CD1c-positive myeloid dendritic cell (primary cell): ENCODE results near the gene TATDN2.

Experiments
- DNase-seq: peaks from one replicate; pipeline ENCODE4 v3.0.0-alpha.2; 2016; ENCODE audit errors: extremely low spot score

TATDN2 gene, protein sequence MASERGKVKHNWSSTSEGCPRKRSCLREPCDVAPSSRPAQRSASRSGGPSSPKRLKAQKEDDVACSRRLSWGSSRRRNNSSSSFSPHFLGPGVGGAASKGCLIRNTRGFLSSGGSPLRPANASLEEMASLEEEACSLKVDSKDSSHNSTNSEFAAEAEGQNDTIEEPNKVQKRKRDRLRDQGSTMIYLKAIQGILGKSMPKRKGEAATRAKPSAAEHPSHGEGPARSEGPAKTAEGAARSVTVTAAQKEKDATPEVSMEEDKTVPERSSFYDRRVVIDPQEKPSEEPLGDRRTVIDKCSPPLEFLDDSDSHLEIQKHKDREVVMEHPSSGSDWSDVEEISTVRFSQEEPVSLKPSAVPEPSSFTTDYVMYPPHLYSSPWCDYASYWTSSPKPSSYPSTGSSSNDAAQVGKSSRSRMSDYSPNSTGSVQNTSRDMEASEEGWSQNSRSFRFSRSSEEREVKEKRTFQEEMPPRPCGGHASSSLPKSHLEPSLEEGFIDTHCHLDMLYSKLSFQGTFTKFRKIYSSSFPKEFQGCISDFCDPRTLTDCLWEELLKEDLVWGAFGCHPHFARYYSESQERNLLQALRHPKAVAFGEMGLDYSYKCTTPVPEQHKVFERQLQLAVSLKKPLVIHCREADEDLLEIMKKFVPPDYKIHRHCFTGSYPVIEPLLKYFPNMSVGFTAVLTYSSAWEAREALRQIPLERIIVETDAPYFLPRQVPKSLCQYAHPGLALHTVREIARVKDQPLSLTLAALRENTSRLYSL

DNA sequence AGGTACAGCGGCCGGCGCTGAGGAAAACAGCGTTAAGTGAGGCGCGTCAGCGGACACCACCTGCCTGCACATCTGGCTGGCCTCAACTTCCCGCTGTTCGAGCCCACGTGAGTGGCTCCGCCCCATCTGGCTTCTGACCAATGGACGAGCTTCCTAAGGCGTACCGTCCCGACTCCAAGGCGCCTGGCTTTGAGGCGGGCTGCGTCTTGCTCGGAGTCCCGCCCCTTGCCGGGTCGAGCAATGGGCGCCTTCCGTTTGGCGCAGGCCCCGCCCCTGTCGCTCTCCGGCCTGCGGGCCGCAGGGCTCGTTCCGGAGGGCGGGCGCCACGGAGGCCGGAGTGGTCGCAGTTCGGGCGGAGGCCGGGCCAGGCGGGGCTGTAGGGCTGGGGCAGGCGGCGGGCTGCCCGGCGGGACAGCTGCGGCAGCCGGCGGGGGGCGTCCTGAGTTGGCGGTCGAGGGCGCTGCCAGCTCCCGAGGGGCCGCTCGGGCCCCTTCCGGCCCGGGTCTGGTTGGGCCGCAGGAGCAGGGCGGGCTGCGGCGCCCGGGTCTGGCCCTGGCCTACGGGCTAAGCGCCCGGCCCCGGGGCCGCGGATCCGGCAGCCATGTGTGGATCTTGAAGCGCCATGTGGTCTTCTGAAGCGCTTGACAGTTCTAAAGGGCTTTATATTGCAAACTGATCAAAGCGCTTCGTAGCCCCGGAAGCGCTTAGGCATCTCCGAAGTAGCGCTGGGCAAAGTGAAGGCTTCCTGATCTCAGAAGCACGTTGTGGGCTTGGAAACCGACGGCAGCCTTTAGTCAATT, at the start of gene TATDN2:
Gene TATDN2, plus strand, starts transcription at position 276 of the 800 bp plus-strand sequence. CDS start 742 bp downstream, outside the sequence.
- DNase-seq = peak; percentile 96

DNA sequence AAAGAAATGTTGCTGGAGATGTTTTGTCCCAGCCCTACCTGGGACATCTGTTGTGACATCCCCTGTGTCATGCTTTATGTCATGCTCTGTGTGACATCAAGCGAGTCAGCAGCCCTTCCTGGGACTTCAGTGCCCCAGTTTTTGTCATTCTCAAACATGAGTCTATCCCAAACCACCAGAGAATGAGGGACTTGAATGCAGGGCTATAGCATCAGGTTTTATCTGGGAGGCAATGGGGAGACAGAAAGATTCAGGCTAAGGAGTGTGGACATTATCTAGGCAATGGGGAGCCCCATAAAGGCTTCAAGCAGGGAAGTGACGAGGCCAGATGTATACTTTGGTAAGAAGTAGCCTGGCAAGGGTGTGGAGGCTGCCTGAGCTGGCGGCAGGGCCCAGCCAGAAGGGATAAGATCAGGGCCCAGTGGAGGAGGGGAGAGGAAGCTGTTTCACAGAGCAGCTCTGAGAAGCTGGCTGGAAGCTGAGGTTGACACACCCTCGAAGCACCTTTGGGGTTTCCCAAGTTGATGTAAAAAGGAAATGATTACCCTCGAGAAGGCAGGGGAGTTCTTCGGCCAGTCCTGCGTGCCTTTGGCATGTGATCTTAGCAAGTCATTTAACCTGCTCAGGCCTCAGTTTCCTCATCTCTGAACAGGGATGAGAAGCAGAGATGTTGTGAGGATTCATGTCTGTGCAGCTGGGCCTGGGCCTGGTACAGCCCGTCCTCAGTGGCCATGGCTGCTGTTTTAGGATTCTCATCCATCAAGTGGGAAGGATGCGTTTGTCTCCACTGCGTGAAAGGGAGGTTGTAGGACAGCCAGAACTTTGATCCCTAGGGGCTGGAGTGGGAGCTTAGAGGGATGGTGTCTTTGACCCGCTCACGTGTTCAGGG, 49.3 kb upstream of the TATDN2 start:
- DNase-seq = peak; percentile 64

DNA sequence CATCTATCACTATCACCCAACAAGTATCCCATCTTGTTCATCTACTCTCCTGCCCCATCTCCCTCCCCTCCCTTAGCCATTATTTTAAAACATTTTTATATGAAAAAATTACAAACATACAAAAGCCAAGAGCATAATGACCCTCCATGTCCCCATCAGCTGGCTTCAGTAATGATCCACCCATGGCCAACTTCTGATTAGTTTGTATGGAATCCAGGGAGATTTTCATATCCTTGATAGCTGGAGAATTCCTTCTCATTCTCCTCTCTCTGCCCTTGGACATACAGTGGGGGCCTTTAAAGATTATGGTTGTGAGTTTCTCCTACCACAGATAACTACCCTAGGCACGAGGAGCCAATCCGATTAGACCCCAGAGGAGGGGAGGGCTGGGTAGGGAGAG, 43.3 kb upstream of the TATDN2 start:
- no peak for DNase-seq

DNA sequence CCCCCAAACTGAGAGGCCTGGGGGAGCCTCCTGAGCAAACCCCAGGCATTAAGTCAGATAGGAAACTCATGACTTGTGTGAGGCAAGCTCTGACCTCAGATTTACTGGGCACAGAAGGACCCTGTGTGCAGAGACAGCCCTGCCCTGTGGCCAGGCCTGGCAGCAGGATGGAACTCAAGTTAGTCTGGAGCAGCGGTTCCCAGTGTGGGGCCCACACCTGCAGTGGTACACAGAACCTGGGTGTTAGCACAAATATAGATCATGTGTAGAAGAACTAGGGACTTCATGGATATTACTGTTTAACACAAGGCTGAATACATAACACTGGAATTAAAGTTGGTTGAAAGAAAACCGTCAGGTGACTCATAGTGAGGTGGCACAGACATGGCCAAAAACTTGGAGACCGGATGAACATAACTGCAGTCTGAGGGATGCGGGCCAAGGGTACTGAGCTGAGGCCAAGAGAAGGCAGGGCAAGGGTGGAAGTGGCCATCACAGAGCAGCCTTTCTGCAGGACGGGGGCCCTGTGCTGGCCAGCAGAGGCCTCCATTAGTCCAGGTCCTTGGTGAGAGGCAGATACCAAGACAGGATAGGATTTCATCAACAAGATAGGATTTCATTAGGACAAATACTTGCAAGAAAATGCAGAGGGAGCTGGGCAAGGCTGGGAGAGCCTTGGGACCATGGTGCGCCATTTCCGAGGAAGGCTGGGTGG, 42.7 kb upstream of the TATDN2 start:
- no peak for DNase-seq

DNA sequence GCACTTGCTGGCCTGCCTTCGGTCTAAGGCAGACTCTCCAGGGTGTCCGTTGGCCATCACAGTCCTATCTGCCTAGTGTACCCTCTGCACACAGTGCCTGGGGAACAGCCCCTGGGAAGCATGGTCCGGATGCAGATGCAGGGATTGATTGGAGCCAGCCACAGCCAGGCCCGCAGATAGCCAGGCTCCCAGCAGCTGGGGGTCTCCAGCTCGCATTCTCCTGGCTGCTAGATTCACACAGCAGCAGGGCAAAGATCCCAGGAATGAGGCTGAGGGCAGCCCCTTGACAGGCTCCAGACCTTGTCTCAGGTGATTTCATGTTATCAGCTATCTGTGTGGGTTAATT, 42.1 kb upstream of the TATDN2 start:
- DNase-seq = no peak

DNA sequence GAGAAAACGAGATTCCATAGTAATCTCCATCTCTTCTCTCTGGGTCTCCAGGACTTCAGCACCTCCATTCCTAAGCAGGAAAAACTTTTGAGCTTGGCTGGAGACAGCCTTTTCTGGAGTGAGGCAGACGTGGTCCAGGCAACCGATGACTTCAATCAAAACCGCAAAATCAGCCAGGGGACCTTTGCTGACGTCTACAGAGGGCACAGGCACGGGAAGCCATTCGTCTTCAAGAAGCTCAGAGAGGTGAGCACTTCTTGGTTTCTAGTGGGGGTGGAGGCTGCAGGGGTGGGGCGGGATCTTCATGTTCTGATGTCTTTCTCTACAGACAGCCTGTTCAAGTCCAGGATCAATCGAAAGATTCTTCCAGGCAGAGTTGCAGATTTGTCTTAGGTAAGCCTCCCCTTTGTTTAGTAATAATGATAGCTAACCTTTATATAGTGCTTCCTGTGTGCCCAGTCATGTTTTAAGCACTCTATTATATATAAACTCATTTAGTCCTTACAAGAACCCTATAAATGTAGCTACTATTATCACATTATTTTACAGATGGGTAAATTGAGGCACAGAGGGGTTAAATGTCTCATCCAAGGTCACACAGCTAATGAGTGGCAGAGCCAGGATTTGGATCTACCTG, 35.0 kb upstream of the TATDN2 start:
- no peak for DNase-seq

DNA sequence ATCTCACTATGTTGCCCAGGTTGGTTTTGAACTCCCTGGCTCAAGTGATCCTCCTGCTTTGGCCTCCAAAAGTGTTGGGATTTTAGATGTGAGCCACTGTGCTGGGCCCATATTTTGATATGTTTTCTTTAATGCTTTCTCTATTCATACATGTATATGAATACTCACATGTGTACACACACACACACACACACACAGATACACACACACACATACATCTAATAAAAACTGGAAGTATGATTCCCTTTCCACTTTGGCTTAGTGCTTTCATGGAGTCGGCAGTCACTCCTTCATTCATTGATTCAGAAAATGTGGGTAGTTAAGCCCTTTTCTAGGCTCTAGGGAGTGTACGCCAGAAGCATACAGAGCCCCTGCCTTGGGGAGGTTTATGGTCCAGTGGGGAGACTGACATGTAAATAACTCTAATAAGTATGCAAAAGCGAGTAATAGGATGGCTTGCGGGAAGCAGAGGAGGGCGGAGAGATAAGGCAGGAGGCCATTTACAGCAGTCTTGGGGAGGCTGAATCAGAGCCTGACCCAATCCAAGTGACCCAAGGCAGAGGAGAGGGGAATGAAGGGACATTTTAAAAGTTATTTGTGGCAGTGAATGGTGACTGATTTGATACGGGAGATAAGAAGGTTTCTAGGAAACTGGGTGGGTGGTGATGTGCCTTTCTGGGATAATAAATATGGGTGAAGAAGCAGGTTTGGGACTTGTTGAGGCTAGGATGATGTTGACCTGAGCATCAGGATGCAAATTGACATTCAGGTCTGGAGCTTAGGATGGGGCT, 32.5 kb upstream of the TATDN2 start:
- no peak for DNase-seq

DNA sequence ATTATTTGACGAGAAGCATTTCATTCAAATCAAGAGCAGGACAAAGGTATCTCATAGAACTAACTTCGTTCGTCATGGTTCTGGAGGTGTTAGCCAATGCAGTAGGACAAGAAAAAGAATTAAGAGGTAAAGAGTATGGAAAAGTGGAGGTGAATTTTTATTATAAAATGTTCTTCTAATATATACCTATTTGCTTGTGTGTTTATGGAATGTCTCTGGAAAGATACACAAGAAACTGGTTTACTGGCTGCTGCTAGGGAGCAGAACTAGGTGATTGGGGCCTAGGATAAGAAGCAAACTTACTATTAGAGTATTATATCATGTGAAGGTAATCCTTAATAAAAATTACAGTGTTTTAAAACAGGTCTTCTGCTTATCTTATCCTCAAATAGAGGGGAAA, 30.9 kb upstream of the TATDN2 start:
- DNase-seq = no peak

DNA sequence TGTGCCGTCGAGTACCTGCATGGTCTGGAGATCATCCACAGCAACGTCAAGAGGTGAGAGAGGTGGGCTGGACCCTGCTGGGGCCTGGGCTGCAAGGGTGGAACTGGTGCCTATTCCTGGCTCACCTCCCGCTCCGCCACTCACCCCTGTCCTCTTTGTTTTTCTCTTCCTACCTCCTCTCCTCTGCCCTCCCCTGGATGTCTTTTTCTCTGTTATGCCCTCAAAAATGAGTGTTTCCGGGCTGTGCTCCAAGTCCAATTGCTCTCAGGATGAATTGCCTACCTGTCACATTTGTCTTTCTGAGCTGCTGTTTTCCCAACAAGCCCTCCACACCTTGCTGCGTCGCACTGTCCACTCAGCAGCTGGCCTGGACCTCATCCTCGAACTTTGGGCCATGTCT, 28.5 kb upstream of the TATDN2 start:
- DNase-seq = no peak

DNA sequence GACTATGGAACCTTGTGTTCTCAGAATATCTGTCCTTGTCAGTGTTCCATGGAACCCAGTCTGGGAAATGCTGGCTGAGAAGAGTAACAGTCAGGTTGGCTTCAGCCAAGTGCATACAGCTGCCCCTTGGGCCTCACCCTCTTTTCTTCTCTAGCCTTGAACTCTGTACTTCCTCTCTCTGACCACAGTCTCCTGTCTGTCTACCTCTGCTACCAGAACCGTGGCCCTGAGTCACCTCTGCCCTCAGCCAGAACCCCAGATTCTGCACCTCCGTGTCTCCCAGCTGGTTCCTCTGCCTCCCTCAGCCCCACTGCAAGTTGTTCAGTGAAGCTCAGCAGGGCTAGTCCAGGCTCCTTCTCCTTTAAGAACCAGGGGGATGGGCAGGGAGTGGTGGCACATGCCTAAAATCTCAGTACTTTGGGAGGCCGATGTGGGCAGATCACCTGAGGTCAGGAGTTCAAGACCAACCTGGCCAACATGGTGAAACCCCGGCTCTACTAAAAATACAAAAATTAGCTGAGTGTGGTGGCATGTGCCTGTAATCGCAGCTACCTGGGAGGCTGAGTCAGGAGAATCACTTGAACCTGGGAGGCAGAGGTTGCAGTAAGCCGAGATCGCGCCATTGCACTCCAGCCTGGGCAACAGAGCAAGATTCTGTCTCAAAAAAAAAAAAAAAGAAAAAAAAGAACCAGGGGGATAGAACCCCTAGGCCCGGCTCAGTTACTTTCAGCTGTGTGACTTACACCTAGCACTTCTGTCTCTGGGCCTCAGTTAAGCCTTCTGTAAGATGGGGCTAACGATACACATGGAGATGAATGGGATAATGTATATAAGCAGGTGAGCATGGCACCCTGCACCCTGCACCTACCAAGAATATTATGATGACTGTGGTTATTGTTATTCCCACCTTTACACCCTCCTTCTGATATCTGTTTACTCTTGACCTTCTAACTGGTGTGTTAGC, 24.3 kb upstream of the TATDN2 start:
- DNase-seq = peak; percentile 36

DNA sequence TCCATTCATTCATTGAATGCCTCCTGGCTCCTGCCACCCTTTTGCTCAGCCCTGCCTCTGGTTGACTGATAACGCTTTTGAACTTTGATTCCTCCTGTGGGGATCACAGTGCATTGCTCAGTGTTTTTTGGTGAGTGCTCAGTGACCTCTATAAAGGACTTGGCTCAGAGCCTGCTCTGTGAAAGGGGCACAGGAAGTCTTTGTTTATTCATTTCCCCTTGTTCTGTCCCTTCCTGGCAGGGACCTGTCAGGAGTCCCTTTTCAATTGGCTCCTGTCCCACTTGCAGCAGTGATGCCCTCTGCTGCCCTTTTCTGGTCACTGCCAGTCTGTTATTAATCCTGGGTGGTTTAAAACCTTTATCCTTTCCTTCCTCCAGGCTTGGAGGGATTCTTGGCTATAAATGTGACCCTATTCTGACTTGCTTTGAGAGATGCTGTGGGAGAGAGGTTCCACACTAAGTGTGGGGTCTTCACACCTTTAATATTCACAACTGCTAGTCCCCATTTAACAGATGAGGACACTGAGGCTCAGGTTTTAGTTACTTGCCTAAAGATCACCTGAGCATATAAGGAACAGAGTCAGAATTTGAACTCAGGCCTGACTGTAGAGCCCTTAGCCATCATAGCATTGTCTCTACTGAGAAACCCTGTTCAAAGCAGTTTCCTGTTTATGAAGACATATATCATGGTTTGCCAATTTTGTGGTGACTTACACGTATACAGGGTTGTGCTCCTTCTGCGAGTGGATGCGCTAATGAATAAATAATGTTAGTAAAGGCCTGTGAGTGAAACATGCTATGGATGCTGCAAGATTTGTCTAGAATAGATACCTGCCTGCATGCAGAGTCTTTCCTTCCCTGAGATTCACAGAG, 23.2 kb upstream of the TATDN2 start:
- peak; percentile 86 for DNase-seq

DNA sequence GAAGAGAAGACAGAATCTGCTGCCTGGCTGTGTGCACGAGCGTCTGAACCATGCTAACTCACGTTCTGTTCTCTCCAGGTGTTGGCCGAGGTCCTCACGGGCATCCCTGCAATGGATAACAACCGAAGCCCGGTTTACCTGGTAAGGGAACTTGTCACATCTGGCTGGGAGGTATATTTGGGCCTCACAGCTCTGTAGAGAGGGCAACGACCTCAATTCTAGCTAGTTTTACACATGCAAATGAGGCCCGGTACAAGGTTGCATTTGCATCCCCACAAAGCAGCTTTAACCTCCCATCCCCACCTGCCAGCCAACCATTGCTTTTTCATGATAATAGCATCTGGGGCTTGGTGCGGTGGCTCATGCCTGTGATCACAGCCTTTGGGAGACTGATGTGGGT, 22.0 kb upstream of the TATDN2 start:
- DNase-seq = no peak

DNA sequence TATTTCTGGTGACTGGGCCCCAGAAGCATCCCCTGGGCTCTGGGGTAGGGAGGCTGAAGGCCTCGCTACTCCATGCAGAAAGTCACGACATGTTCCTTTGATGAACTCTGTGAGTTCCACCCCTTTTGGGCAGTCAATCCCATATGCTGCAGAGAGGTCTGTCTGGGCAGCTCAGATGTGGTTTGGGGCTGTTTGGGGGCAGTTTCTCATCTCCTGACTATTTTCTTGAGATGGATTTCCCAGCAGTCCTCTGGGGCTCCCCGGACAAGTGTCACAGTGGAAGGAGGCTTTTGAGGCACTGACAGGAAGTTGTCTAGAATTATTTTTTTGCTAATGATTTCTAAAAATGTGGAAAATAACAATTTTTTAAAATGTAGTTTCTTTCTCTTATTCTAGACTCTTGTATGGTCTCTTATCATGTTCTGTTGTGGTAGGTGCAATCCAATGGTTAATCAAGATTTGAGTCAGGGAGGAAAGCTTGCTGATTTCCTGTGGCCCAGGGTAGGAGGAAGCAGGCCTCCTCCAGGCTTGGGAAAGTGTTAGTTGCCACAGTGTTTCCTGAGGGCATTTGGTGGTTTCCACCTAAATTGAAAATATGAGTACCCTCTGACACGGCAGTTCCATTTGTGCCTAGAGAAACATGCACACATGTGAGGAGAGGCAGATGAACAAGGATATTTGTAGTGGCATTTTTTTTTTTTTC, 19.9 kb upstream of the TATDN2 start:
- peak; percentile 73 for DNase-seq

DNA sequence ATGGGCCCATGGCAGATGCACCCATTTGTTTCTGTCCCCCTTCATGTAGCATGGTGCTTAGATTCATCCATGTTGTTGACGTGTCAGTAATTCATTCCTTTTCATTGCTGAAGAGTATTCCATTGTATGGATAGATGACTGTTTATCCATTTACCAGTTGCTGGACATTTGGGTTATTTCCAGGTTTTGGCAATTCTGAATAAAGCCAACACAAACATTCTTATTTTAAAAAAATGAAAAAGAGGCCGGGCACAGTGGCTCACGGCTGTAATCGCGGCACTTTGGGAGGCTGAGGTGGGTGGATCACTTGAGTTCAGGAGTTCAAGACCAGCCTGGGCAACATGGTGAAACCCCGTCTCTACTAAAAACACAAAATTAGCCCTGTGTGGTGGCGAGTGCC, 18.7 kb upstream of the TATDN2 start:
- DNase-seq = no peak

DNA sequence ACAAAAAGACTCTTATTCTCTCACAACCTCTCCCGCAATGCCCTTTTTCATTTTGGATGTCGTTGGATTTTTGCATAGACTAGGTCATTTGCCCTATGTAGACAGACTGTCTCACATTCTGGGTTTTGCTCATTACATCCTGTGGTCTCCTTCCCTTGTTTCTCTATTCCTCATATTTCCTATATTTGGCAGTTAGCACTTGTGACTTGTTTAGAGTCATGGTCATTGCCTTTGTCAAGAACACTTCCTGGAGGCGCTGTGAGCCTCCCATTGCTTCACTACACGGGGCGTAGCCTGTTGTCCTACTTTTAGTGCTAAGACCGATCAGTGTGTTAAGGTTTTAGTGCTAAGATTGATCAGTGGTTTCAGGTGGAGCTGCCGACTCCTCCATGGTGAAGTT, 16.1 kb upstream of the TATDN2 start:
- DNase-seq = peak; percentile 84

DNA sequence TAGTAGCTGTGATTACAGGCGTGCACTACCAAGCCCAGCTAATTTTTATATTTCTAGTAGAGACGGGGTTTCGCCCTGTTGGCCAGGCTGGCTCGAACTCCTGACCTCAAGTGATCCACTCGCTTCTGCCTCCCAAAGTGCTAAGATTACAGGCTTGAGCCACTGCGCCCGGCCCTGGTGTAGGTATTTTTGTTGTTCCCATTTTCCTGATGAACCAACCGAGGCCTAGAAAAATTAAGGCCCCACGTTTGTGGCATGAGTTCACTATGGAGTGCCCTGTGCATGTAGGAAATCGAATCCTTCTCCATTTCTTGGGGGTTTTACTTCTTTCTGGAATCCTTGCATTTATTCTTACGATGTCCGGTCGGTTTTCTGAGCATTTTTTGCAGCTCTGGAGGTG, 14.3 kb upstream of the TATDN2 start:
- DNase-seq = no peak
